ENCODE data around the gene GUCY1A2.

DNA sequence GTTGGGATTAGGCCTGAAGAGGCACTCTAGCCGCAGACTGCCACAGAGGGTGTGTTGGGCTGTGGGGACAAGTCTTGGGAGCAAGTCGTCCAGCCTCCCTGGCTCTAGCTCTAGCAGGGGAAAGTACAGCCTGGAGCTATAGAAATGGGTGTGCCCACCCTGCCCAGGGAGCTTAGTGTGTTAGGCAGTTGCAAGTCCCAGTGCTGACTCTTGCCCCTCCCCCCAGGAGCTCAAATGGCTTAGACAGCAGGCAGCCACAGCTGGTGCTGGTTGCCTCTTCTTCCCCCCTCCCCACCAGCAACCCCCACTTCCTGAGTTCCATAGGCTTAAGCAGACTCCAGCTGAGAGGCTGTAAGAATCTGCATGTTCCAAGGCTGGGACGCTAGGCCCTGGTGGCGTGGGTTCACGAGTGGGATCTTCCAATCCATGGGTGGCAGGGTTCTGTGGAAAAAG is 61.2 kb downstream of the GUCY1A2 start:
- TF ChIP-seq, protein P1, sequence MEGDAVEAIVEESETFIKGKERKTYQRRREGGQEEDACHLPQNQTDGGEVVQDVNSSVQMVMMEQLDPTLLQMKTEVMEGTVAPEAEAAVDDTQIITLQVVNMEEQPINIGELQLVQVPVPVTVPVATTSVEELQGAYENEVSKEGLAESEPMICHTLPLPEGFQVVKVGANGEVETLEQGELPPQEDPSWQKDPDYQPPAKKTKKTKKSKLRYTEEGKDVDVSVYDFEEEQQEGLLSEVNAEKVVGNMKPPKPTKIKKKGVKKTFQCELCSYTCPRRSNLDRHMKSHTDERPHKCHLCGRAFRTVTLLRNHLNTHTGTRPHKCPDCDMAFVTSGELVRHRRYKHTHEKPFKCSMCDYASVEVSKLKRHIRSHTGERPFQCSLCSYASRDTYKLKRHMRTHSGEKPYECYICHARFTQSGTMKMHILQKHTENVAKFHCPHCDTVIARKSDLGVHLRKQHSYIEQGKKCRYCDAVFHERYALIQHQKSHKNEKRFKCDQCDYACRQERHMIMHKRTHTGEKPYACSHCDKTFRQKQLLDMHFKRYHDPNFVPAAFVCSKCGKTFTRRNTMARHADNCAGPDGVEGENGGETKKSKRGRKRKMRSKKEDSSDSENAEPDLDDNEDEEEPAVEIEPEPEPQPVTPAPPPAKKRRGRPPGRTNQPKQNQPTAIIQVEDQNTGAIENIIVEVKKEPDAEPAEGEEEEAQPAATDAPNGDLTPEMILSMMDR (IDR thresholded peaks at IDR 0.05) = no peak
- TF ChIP-seq EZH2 (IDR thresholded peaks at IDR 0.05; ENCODE audit: borderline replicate concordance, insufficient read depth, low read depth, low read length, poor library complexity, severe bottlenecking) = no peak

Measured in B cell (primary cell).